ENCODE measurements around the gene SLC41A3. TPM values are rescaled to one million over a fixed set of nuclear protein-coding genes. Genes with fewer than 3 reads are reported as not detected.

The SLC41A3 gene
- total RNA-seq, 4 donors from 2014 or later = 36.1 to 54.8 (median 46.3) TPM

- DNase-seq (ENCODE audit: low spot score in 2 of 2) = no peak
- Histone ChIP-seq H3K27me3 (no peaks in the 10 kb centered on the region), H3K4me3 (no peak overlapping the region), H3K27ac (no peak overlapping the region), H3K36me3 (no peaks in the 10 kb centered on the region), H3K9me3 (no peaks in the 10 kb centered on the region), H3K4me1 (no peaks in the 10 kb centered on the region)
- TF ChIP-seq CTCF (IDR thresholded peaks at IDR 0.05) (no peak), EP300 (IDR thresholded peaks at IDR 0.05) (no peak), POLR2A (IDR thresholded peaks at IDR 0.05) (no peak)
- WGBS, 2 donors = 87 to 93% methylated on average over 14 to 17 of the region's 18 CpGs
Observed at GRCh38 chr3:126111566-126112475, 27.9 kb upstream of the SLC41A3 start.

- WGBS, 2 donors = 83 to 89% methylated on average over 9 to 10 of the region's 10 CpGs
- Histone ChIP-seq H3K27ac (no peak overlapping the region), H3K4me1 (no peaks in the 10 kb centered on the region), H3K4me3 (no peak overlapping the region), H3K9me3 (no peaks in the 10 kb centered on the region), H3K27me3 (no peaks in the 10 kb centered on the region), H3K36me3 (no peaks in the 10 kb centered on the region)
- no peak for DNase-seq (ENCODE audit: low spot score in 2 of 2)
- TF ChIP-seq CTCF (IDR thresholded peaks at IDR 0.05) (no peak), POLR2A (IDR thresholded peaks at IDR 0.05) (no peak), EP300 (IDR thresholded peaks at IDR 0.05) (no peak)
Observed at GRCh38 chr3:126111126-126111551, 27.2 kb upstream of the SLC41A3 start.

GRCh38 chr3:126110431-126111125 is 26.7 kb upstream of the SLC41A3 start:
- H3K4me1 ChIP-seq = no peaks in the 10 kb centered on the region
- H3K4me3 ChIP-seq = no peak overlapping the region
- no peaks in the 10 kb centered on the region for H3K27me3 ChIP-seq
- H3K27ac ChIP-seq = no peak overlapping the region
- no peaks in the 10 kb centered on the region for H3K36me3 ChIP-seq
- WGBS, 2 donors = 81 to 83% methylated on average over 12 of the region's 12 CpGs
- TF ChIP-seq EP300 (IDR thresholded peaks at IDR 0.05) = no peak
- no peak for DNase-seq (ENCODE audit: low spot score in 2 of 2)
- no peaks in the 10 kb centered on the region for H3K9me3 ChIP-seq

GRCh38 chr3:126109880-126110235 is 25.9 kb upstream of the SLC41A3 start:
- no peak for TF ChIP-seq POLR2A (IDR thresholded peaks at IDR 0.05)
- no peak for TF ChIP-seq EP300 (IDR thresholded peaks at IDR 0.05)
- no peak for TF ChIP-seq CTCF (IDR thresholded peaks at IDR 0.05)
- H3K4me1 ChIP-seq = no peaks in the 10 kb centered on the region
- no peak for DNase-seq (ENCODE audit: low spot score in 2 of 2)
- no peak overlapping the region for H3K27ac ChIP-seq
- WGBS, 2 donors = 90 to 100% methylated on average over 7 to 8 of the region's 10 CpGs
- H3K9me3 ChIP-seq = no peaks in the 10 kb centered on the region
- no peaks in the 10 kb centered on the region for H3K27me3 ChIP-seq
- H3K36me3 ChIP-seq = no peaks in the 10 kb centered on the region
- H3K4me3 ChIP-seq = no peak overlapping the region

GRCh38 chr3:126109146-126109879 is 25.4 kb upstream of the SLC41A3 start:
- 88% methylated on average over 8 to 13 of the region's 13 CpGs for WGBS, 2 donors
- TF ChIP-seq EP300 (IDR thresholded peaks at IDR 0.05) (no peak), POLR2A (IDR thresholded peaks at IDR 0.05) (no peak), CTCF (IDR thresholded peaks at IDR 0.05) (no peak)
- DNase-seq (ENCODE audit: low spot score in 2 of 2) = no peak

More at GRCh38 chr3:126109146-126109879, 25.4 kb upstream of the SLC41A3 start:
- no peaks in the 10 kb centered on the region for H3K27me3 ChIP-seq
- no peak overlapping the region for H3K4me3 ChIP-seq
- no peaks in the 10 kb centered on the region for H3K4me1 ChIP-seq
- no peak overlapping the region for H3K27ac ChIP-seq
- no peaks in the 10 kb centered on the region for H3K36me3 ChIP-seq
- H3K9me3 ChIP-seq = no peaks in the 10 kb centered on the region
